Progenitor cell of endocrine pancreas (in vitro differentiated cells): ENCODE data around the gene ZIC5. TPM values are rescaled to one million over a fixed set of nuclear protein-coding genes. Genes with fewer than 3 reads are reported as not detected.

Experiments
- DNase-seq: peaks from one replicate; pipeline ENCODE4 v3.0.0; 2021; ENCODE audit warnings: low spot score; ENCODE audit not compliant: unreplicated experiment
- H3K27ac Mint-ChIP-seq: 2 replicates; pipeline ENCODE4 v1.8.0; 2021; ENCODE audit warnings: mild to moderate bottlenecking, moderate library complexity, mixed read lengths
- H3K27me3 Mint-ChIP-seq: 2 replicates; pipeline ENCODE4 v1.8.0; 2021; ENCODE audit warnings: mixed read lengths
- H3K36me3 Mint-ChIP-seq: 2 replicates; pipeline ENCODE4 v1.8.0; 2022; ENCODE audit warnings: mixed read lengths; ENCODE audit not compliant: insufficient read depth
- H3K4me1 Mint-ChIP-seq: 2 replicates; pipeline ENCODE4 v1.8.0; 2021; ENCODE audit warnings: low read depth, mixed read lengths
- H3K4me3 Mint-ChIP-seq: 2 replicates; pipeline ENCODE4 v1.8.0; 2021; ENCODE audit warnings: low read depth, mild to moderate bottlenecking, moderate library complexity, mixed read lengths
- H3K9me3 Mint-ChIP-seq: 2 replicates; pipeline ENCODE4 v1.8.0; 2021; ENCODE audit warnings: low read depth, mixed read lengths
- CTCF ChIP-seq: fragments of 200-600 bp; sonication (generic); IDR thresholded peaks from one replicate; pipeline ENCODE4 v1.5.0; 2021; ENCODE audit warnings: antibody characterized with exemption, mild to moderate bottlenecking; ENCODE audit not compliant: unreplicated experiment
- total RNA-seq: library from RNA; stranded (reverse); gene quantifications from 2 replicates; pipeline ENCODE4 v1.2.1, GENCODE V29; 2021

The ZIC5 gene
- total RNA-seq, 1 donor from 2014 or later, result not detected

DNA sequence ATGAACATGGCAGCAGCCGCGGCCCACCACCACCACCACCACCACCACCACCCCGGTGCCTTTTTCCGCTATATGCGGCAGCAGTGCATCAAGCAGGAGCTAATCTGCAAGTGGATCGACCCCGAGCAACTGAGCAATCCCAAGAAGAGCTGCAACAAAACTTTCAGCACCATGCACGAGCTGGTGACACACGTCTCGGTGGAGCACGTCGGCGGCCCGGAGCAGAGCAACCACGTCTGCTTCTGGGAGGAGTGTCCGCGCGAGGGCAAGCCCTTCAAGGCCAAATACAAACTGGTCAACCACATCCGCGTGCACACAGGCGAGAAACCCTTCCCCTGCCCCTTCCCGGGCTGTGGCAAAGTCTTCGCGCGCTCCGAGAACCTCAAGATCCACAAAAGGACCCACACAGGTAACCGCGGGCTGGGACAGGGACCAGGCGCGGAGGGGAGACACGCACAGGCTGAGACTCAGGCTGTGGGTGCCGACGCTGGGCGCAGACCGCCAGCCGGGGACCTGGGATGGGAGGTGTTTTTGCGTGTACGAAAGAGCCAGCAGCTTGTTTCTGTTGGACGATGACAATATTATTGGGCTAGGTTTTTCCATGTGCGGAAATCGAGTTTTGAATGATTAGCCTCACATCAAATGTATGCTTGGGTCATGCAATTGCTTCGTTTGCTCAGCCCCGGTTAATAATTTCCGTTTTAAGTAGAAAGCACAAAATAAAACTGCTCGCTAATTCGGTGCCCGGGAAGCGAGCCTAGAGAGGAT lies 11.3 kb upstream of the ZIC5 start:
- peaks cover 68% of the 10 kb centered on the region for H3K27me3 Mint-ChIP-seq
- DNase-seq, result no peak
- H3K36me3 Mint-ChIP-seq, result no peaks in the 10 kb centered on the region

DNA sequence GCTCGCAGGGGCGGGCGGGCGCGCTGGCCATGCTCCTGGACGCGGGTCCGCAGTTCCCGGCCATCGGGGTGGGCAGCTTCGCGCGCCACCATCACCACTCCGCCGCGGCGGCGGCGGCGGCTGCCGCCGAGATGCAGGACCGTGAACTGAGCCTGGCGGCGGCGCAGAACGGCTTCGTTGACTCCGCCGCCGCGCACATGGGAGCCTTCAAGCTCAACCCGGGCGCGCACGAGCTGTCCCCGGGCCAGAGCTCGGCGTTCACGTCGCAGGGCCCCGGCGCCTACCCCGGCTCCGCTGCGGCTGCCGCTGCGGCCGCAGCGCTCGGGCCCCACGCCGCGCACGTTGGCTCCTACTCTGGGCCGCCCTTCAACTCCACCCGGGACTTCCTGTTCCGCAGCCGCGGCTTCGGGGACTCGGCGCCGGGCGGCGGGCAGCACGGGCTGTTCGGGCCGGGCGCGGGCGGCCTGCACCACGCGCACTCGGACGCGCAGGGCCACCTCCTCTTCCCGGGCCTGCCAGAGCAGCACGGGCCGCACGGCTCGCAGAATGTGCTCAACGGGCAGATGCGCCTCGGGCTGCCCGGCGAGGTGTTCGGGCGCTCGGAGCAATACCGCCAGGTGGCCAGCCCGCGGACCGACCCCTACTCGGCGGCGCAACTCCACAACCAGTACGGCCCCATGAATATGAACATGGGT lies 10.6 kb upstream of the ZIC5 start:
- Mint-ChIP-seq H3K36me3 (no peaks in the 10 kb centered on the region), H3K9me3 (no peaks in the 10 kb centered on the region), H3K27me3 (peaks cover 68% of the 10 kb centered on the region), H3K4me1 (peaks cover 1% of the 10 kb centered on the region), H3K27ac (no peak overlapping the region), H3K4me3 (peak overlapping the region; percentile 3)
- DNase-seq, result no peak
- no peak for TF ChIP-seq CTCF

More for the DNA sequence above, 11.3 kb upstream of the ZIC5 start:
- H3K27ac Mint-ChIP-seq, result no peak overlapping the region
- H3K4me3 Mint-ChIP-seq, result peak overlapping the region; percentile 3
- TF ChIP-seq CTCF, result no peak
- H3K9me3 Mint-ChIP-seq, result no peaks in the 10 kb centered on the region
- peaks cover 1% of the 10 kb centered on the region for H3K4me1 Mint-ChIP-seq

- Mint-ChIP-seq H3K4me1 (peaks cover 1% of the 10 kb centered on the region), H3K9me3 (no peaks in the 10 kb centered on the region), H3K4me3 (peak within 1 kb of the TSS; percentile 48), H3K27me3 (peaks cover 68% of the 10 kb centered on the region), H3K36me3 (no peaks in the 10 kb centered on the region), H3K27ac (no peak within 1 kb of the TSS)
- DNase-seq, result no peak
- TF ChIP-seq CTCF, result no peak
These were observed 10.1 kb upstream of the ZIC5 start, which contains the start of gene ZIC2 for GRCh38 chr13:99981735-99982035. Gene ZIC2 (plus strand): TSS chr13:99981784. CDS start chr13:99982065, 281 bp downstream.

DNA sequence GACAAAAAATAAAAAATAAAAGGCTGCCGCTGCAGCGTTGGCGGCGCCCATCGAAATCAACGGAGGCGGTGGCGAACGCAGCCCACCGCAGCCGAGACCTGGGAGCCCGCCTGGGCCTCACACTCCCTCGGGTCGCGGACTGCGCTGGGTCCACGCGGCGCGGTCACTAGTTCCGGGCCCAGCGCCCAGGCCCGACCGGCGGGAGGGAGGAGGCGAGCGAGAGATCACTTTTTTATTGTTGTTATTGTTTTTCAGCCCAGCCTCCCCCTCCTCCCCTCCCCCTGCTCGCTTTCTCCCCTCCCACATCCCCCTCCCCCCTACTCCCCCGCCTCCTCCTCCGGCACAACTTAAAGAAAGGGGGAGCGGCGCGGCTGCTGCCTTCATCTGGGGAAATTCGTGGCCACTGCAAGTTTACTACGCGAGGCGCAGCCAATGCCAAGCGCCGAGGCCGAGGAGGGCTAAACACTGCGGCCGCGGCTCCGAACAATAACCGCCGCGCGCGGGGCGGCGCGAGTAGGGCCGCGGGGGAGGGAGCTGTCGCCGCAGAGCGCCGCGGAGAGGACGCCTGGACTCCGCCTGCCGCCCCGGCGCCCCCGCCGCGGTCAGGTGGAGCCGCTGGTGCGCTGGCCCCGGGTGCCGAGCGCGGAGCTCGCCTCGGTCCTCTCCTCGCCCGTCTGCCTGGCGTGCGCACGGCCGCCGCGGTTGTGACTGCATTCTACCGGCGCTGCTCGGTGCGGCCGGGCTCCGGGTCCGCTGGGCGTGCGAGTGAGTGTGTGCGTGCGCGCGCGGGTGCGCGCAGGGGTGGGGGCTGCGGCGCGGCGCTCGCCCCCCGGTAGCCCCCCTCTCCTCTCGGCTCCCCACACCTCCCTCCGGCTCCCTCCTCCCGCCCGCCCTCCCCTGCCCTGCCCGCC lies 9.5 kb upstream of the ZIC5 start:
- Mint-ChIP-seq H3K27me3 (peaks cover 68% of the 10 kb centered on the region), H3K27ac (no peak overlapping the region), H3K4me3 (peak overlapping the region; percentile 48), H3K9me3 (no peaks in the 10 kb centered on the region), H3K4me1 (peaks cover 1% of the 10 kb centered on the region), H3K36me3 (no peaks in the 10 kb centered on the region)
- DNase-seq, result no peak
- TF ChIP-seq CTCF, result no peak

GRCh38 chr13:99980201-99980823 lies 8.7 kb upstream of the ZIC5 start:
- TF ChIP-seq CTCF, result peak; percentile 14
- H3K36me3 Mint-ChIP-seq, result no peaks in the 10 kb centered on the region
- H3K27me3 Mint-ChIP-seq, result peaks cover 70% of the 10 kb centered on the region
- H3K27ac Mint-ChIP-seq, result no peak overlapping the region
- peaks cover 1% of the 10 kb centered on the region for H3K4me1 Mint-ChIP-seq
- H3K9me3 Mint-ChIP-seq, result no peaks in the 10 kb centered on the region
- DNase-seq, result peak; percentile 45
- peak overlapping the region; percentile 31 for H3K4me3 Mint-ChIP-seq
